ENCODE data around the gene HOXC12.

HOXC12 gene

GRCh38 chr12:53998110-53998899 lies 43.6 kb downstream of the HOXC12 start:
- Histone ChIP-seq H3K4me3 (ENCODE audit: low read depth, low read length) (no peak overlapping the region), H2BK12ac (ENCODE audit: low read length) (no peak overlapping the region), H3K4me1 (ENCODE audit: control insufficient read depth in 1 of 2, insufficient read depth in 2 of 2, low read length in 2 of 2) (peaks cover 0 to 11% of the 10 kb centered on the region in 2 experiments), H3K14ac (ENCODE audit: low read length) (no peak overlapping the region), H2BK5ac (ENCODE audit: low read depth, low read length, poor library complexity) (no peak overlapping the region), H3K18ac (ENCODE audit: low read length) (no peak overlapping the region), H3K36me3 (ENCODE audit: control insufficient read depth in 1 of 2, insufficient read depth in 2 of 2, low read length in 2 of 2) (no peaks in the 10 kb centered on the region), H3K9ac (ENCODE audit: low read length) (no peak overlapping the region), H3K27me3 (ENCODE audit: insufficient read depth, low read length) (peaks cover 99% of the 10 kb centered on the region), H2BK120ac (ENCODE audit: insufficient read depth, low read length, poor library complexity) (no peak overlapping the region), H4K8ac (ENCODE audit: low read depth, low read length) (no peak overlapping the region), H2AK5ac (ENCODE audit: low read length) (no peak overlapping the region), H3K9me3 (ENCODE audit: insufficient read depth, low read depth, low read length) (peaks cover 22% of the 10 kb centered on the region), H3K4me2 (ENCODE audit: low read length) (no peak overlapping the region), H3K79me1 (ENCODE audit: low read length) (no peaks in the 10 kb centered on the region), H4K91ac (ENCODE audit: low read depth, low read length) (no peak overlapping the region), H3K79me2 (ENCODE audit: control insufficient read depth, insufficient read depth, low read length, poor library complexity) (no peaks in the 10 kb centered on the region), H3K23ac (ENCODE audit: low read length) (no peak overlapping the region), H4K12ac (ENCODE audit: low read depth, low read length) (no peak overlapping the region), H3K4ac (ENCODE audit: low read depth, low read length) (no peak overlapping the region), H3K27ac (ENCODE audit: low read depth, low read length) (no peak overlapping the region), H2AFZ (ENCODE audit: insufficient read depth, low read length, poor library complexity) (no peak overlapping the region)
- DNase-seq = no peak
- WGBS (ENCODE audit: extremely low coverage, insufficient coverage, insufficient read length) = no CpG with 5 or more reads among the region's 11 CpGs

GRCh38 chr12:53998900-53999236 lies 44.2 kb downstream of the HOXC12 start:
- no peak overlapping the region for H3K4ac ChIP-seq (ENCODE audit: low read depth, low read length)
- no peak overlapping the region for H2AFZ ChIP-seq (ENCODE audit: insufficient read depth, low read length, poor library complexity)
- no peak overlapping the region for H3K9ac ChIP-seq (ENCODE audit: low read length)
- no peak overlapping the region for H2AK5ac ChIP-seq (ENCODE audit: low read length)
- H2BK5ac ChIP-seq (ENCODE audit: low read depth, low read length, poor library complexity) = no peak overlapping the region
- H3K18ac ChIP-seq (ENCODE audit: low read length) = no peak overlapping the region
- peaks cover 19% of the 10 kb centered on the region for H3K9me3 ChIP-seq (ENCODE audit: insufficient read depth, low read depth, low read length)
- H4K91ac ChIP-seq (ENCODE audit: low read depth, low read length) = no peak overlapping the region
- no peak overlapping the region for H4K8ac ChIP-seq (ENCODE audit: low read depth, low read length)
- WGBS (ENCODE audit: extremely low coverage, insufficient coverage, insufficient read length) = no CpG with 5 or more reads among the region's 13 CpGs
- no peak overlapping the region for H3K4me2 ChIP-seq (ENCODE audit: low read length)
- no peaks in the 10 kb centered on the region for H3K79me2 ChIP-seq (ENCODE audit: control insufficient read depth, insufficient read depth, low read length, poor library complexity)
- H3K27ac ChIP-seq (ENCODE audit: low read depth, low read length) = no peak overlapping the region
- H3K14ac ChIP-seq (ENCODE audit: low read length) = no peak overlapping the region
- peaks cover 0 to 11% of the 10 kb centered on the region in 2 experiments for H3K4me1 ChIP-seq (ENCODE audit: control insufficient read depth in 1 of 2, insufficient read depth in 2 of 2, low read length in 2 of 2)
- H2BK120ac ChIP-seq (ENCODE audit: insufficient read depth, low read length, poor library complexity) = no peak overlapping the region
- H3K36me3 ChIP-seq (ENCODE audit: control insufficient read depth in 1 of 2, insufficient read depth in 2 of 2, low read length in 2 of 2) = no peaks in the 10 kb centered on the region
- H2BK12ac ChIP-seq (ENCODE audit: low read length) = no peak overlapping the region
- H3K23ac ChIP-seq (ENCODE audit: low read length) = no peak overlapping the region
- no peak overlapping the region for H4K12ac ChIP-seq (ENCODE audit: low read depth, low read length)
- peaks cover 98% of the 10 kb centered on the region for H3K27me3 ChIP-seq (ENCODE audit: insufficient read depth, low read length)
- no peak for DNase-seq
- H3K4me3 ChIP-seq (ENCODE audit: low read depth, low read length) = no peak overlapping the region
- H3K79me1 ChIP-seq (ENCODE audit: low read length) = no peaks in the 10 kb centered on the region

GRCh38 chr12:53999559-54000115 lies 44.9 kb downstream of the HOXC12 start:
- Histone ChIP-seq H3K4me1 (ENCODE audit: control insufficient read depth in 1 of 2, insufficient read depth in 2 of 2, low read length in 2 of 2) (peaks cover 0 to 11% of the 10 kb centered on the region in 2 experiments), H4K8ac (ENCODE audit: low read depth, low read length) (no peak overlapping the region), H3K23ac (ENCODE audit: low read length) (no peak overlapping the region), H2AK5ac (ENCODE audit: low read length) (no peak overlapping the region), H4K91ac (ENCODE audit: low read depth, low read length) (no peak overlapping the region), H3K14ac (ENCODE audit: low read length) (no peak overlapping the region), H2BK120ac (ENCODE audit: insufficient read depth, low read length, poor library complexity) (no peak overlapping the region), H2BK12ac (ENCODE audit: low read length) (no peak overlapping the region), H3K9ac (ENCODE audit: low read length) (no peak overlapping the region), H2AFZ (ENCODE audit: insufficient read depth, low read length, poor library complexity) (no peak overlapping the region), H3K36me3 (ENCODE audit: control insufficient read depth in 1 of 2, insufficient read depth in 2 of 2, low read length in 2 of 2) (no peaks in the 10 kb centered on the region), H3K4ac (ENCODE audit: low read depth, low read length) (no peak overlapping the region), H3K27me3 (ENCODE audit: insufficient read depth, low read length) (peaks cover 98% of the 10 kb centered on the region), H3K9me3 (ENCODE audit: insufficient read depth, low read depth, low read length) (peaks cover 12% of the 10 kb centered on the region), H3K79me1 (ENCODE audit: low read length) (no peaks in the 10 kb centered on the region), H4K12ac (ENCODE audit: low read depth, low read length) (no peak overlapping the region), H2BK5ac (ENCODE audit: low read depth, low read length, poor library complexity) (no peak overlapping the region), H3K4me2 (ENCODE audit: low read length) (peak overlapping the region; percentile 66), H3K4me3 (ENCODE audit: low read depth, low read length) (no peak overlapping the region), H3K18ac (ENCODE audit: low read length) (no peak overlapping the region), H3K27ac (ENCODE audit: low read depth, low read length) (no peak overlapping the region), H3K79me2 (ENCODE audit: control insufficient read depth, insufficient read depth, low read length, poor library complexity) (no peaks in the 10 kb centered on the region)
- peak; percentile 41 to 78 for DNase-seq
- no CpG with 5 or more reads among the region's 35 CpGs for WGBS (ENCODE audit: extremely low coverage, insufficient coverage, insufficient read length)

GRCh38 chr12:54000116-54001114 lies 45.7 kb downstream of the HOXC12 start, which contains the start of gene HOXC9:
Gene HOXC9, plus strand, starts transcription at chr12:54000161. Its CDS starts 28 bp downstream, at chr12:54000189.
- H2BK5ac ChIP-seq (ENCODE audit: low read depth, low read length, poor library complexity) = no peak within 1 kb of the TSS
- no peak within 1 kb of the TSS for H2AFZ ChIP-seq (ENCODE audit: insufficient read depth, low read length, poor library complexity)

More at GRCh38 chr12:54000116-54001114, 45.7 kb downstream of the HOXC12 start, which contains the start of gene HOXC9:
- H4K12ac ChIP-seq (ENCODE audit: low read depth, low read length) = no peak within 1 kb of the TSS
- no peak within 1 kb of the TSS for H3K4me3 ChIP-seq (ENCODE audit: low read depth, low read length)
- no CpG with 5 or more reads among the region's 87 CpGs for WGBS (ENCODE audit: extremely low coverage, insufficient coverage, insufficient read length)
- no peaks in the 10 kb centered on the region for H3K79me2 ChIP-seq (ENCODE audit: control insufficient read depth, insufficient read depth, low read length, poor library complexity)
- peaks cover 98% of the 10 kb centered on the region for H3K27me3 ChIP-seq (ENCODE audit: insufficient read depth, low read length)
- DNase-seq = peak in 1 of 2 donors; percentile 57
- H3K4ac ChIP-seq (ENCODE audit: low read depth, low read length) = no peak within 1 kb of the TSS
- H3K79me1 ChIP-seq (ENCODE audit: low read length) = no peaks in the 10 kb centered on the region
- H2BK12ac ChIP-seq (ENCODE audit: low read length) = no peak within 1 kb of the TSS
- H4K91ac ChIP-seq (ENCODE audit: low read depth, low read length) = no peak within 1 kb of the TSS
- H3K18ac ChIP-seq (ENCODE audit: low read length) = no peak within 1 kb of the TSS
- no peak within 1 kb of the TSS for H4K8ac ChIP-seq (ENCODE audit: low read depth, low read length)
- H3K27ac ChIP-seq (ENCODE audit: low read depth, low read length) = no peak within 1 kb of the TSS
- no peak within 1 kb of the TSS for H2BK120ac ChIP-seq (ENCODE audit: insufficient read depth, low read length, poor library complexity)
- no peak within 1 kb of the TSS for H2AK5ac ChIP-seq (ENCODE audit: low read length)
- H3K4me1 ChIP-seq (ENCODE audit: control insufficient read depth in 1 of 2, insufficient read depth in 2 of 2, low read length in 2 of 2) = peaks cover 0 to 7% of the 10 kb centered on the region in 2 experiments
- H3K36me3 ChIP-seq (ENCODE audit: control insufficient read depth in 1 of 2, insufficient read depth in 2 of 2, low read length in 2 of 2) = no peaks in the 10 kb centered on the region
- H3K23ac ChIP-seq (ENCODE audit: low read length) = no peak within 1 kb of the TSS
- peak within 1 kb of the TSS; percentile 66 for H3K4me2 ChIP-seq (ENCODE audit: low read length)
- H3K14ac ChIP-seq (ENCODE audit: low read length) = no peak within 1 kb of the TSS
- H3K9ac ChIP-seq (ENCODE audit: low read length) = no peak within 1 kb of the TSS
- H3K9me3 ChIP-seq (ENCODE audit: insufficient read depth, low read depth, low read length) = peaks cover 12% of the 10 kb centered on the region
